GM11168 (cell line): ENCODE results near the gene PIGBOS1.

Experiments used
- in situ Hi-C: fragments of 300-500 bp; cut with MboI; formaldehyde crosslinking; loops from one replicate; pipeline ENCODE4 v1.12.0; 2022; ENCODE audit warnings: low sequenced_read_pairs; ENCODE audit not compliant: unreplicated experiment

Gene PIGBOS1

DNA sequence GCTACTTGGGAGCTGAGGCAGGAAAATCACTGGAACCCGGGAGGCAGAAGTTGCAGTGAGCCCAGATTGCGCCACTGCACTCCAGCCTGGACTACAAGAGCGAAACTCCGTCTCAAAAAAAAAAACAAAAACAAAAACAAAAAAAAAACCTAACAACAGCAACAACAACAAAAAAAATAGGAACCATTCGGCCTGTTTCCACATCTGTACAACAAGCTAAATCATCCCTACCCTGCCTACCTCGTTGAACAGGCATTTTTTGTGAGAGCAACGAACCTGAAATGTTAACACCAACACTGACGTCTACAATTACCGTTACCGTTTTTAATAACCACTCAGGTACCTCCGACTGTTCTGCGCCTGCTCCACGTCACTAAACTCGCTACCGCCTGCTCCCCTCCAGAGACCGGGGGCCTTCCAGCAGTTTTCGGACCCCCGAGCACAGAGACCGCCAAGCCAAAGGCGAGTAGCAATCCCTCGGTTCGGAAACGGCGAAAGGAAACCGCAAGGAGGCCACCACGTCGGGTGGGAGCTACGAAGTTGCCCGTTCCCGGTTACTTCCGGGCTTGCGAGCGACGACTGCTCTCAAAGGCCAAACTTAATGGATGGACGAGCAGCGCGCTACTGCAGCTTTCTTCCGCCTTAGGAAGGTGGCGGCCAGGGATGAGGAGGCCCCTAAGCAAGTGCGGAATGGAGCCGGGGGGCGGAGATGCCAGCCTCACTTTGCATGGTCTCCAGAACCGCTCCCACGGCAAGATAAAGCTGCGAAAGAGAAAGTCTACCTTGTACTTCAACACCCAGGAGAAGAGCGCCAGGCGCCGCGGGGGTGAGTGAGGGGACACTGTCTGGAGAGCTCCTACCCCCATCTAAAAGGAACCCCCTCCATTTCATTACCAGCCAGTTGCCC is at the start of gene PIGBOS1, which contains the start of gene PIGB:
Gene PIGBOS1 (minus strand): TSS at position 536 of the 907 bp plus-strand sequence. CDS start 1,331 bp downstream, outside the sequence.
Gene PIGB (plus strand): TSS at position 635 of the 907 bp plus-strand sequence. CDS start 29 bp downstream, at position 664.
- in situ Hi-C loops = no loop called here

GRCh38 chr15:55366981-55367380 is 48.1 kb upstream of the PIGBOS1 start:
- in situ Hi-C loops = no loop called here

GRCh38 chr15:55362641-55363040 is 43.7 kb upstream of the PIGBOS1 start:
- in situ Hi-C loops = no loop called here

DNA sequence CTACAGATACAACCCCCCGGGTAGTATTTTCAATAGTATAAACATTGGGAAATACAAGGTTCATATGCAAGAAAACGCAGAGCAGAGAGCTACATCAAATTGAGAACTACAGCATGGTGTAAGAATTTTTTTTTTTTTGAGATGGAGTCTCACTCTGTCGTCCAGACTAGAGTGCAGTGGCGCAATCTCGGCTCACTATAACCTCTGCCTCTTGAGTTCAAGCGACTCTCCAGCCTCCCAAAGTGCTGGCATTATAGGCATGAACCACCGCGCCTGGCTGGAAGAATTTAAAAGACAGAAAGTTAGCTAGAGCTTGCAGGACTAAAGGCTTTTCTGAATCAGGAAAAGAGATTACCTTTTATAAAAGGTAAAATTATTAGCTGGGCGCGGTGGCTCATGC is 42.1 kb upstream of the PIGBOS1 start:
- in situ Hi-C loops = no loop called here

- in situ Hi-C loops = no loop called here
Measured at GRCh38 chr15:55360256-55360655, 41.3 kb upstream of the PIGBOS1 start.

DNA sequence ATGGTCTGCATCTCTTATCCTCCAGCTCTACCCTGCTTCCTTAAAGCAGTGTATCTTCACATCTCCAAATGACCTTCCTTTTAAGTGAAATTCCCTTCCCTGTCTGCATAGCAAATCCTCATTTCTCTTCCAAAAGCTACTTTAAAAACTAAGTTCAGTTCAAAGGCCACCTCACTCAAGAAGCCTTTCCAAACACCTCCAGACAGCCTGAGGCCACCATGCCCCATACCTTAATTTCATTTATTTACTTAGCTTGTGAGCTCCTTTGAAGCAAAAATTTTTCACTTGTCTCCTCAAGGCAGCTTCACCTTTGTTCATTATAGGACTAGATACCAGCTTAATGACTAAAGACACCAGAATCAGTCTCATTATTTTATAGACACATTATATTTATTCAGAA is 39.5 kb upstream of the PIGBOS1 start:
- in situ Hi-C loops = no loop called here

DNA sequence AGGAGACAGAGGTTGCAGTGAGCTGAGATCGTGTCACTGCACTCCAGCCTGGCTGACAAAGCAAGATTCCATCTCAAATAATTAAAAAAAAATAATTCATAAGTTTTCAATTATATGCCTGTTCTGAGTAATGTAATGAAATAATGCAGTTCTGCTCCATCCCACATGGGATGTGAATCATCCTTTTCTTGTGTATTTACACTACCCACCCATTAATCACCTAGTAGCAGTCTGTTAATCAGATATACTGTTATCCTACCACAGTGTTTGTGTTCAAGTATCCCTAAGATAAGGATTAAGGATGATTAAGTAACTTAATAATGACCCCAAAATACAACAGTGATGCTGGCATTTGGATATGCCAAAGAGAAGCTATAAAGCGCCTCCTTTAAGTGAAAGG is 38.9 kb upstream of the PIGBOS1 start:
- in situ Hi-C loops = no loop called here

GRCh38 chr15:55356985-55357585 is 38.2 kb upstream of the PIGBOS1 start:
- in situ Hi-C loops = no loop called here

DNA sequence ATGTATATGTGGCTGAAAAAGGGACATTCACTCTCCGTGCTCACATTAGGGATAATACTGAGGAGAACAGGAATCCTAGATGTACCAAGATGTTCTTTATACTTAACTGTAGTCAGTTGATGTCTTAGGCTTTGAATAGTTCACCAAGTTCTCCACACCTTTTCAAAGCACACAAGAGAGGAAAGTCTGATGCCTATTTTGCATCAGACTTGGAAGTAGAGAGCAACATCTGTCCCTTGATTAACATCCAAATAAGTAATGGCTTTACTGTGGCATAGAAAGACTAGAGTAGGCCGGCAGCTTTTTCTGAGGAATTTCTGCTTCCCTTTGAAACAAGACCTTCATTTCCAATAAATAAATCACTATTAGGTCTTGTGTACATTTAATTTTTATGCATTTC is 34.1 kb upstream of the PIGBOS1 start:
- in situ Hi-C loops = no loop called here

DNA sequence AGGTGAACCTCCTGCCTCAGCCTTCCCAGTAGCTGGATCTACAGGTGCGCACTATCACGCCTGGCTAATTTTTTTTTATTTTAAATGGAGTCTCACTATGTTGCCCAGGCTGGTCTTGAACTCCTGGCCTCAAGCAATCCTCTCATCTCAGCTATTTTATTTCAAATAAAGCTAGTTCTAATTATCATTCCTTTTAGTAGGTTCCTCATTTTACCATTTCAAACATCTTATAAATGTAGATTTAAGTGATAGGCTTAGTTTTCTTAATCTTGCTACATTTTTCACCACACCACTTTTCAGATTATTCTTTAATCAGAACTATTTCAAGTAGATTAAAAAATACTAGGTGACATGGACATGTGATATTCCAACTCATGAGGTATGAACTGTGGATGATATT is 30.4 kb upstream of the PIGBOS1 start:
- in situ Hi-C loops = no loop called here

DNA sequence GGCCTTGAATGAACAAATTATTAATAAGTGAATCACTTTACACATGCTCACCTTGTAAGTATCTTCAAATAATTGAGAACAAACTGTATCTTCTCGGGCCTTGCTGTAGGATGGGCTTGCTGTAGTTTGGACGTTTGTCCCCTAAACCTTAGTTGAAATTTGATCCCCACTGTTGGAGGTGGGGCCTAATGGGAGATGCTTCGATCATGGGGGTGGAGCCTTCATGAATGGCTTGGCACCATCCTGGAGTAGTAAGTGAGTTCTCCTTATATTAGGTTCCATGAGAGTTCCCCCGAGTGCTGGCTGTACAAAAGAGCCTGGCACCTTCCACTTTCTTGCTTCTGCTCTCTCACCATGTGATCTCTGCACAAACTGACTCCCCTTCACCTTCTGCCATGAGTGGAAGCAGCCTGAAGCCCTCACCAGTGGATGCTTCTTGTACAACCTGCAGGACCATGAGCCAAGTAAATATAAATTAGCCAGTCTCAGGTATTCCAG is 29.4 kb upstream of the PIGBOS1 start:
- in situ Hi-C loops = no loop called here

DNA sequence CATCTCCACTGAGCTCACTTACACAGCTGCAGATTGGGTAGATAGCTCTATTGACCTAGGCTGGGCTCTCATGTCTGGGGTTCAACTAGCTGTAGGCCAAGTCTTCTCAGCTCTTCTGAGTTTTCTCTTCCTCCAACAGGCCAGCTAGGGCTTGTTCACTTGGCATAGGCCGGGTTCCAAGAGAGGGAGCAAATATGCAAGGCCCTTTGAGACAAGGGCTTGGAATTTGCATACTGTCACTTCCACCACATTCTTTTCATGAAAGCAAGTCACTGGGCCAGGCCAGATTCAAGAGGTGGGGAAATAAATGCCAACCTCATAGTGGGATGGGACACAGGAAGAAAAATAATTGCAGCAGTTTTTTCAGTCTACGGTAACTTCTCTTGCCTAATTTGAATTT is 25.3 kb upstream of the PIGBOS1 start:
- in situ Hi-C loops = no loop called here

DNA sequence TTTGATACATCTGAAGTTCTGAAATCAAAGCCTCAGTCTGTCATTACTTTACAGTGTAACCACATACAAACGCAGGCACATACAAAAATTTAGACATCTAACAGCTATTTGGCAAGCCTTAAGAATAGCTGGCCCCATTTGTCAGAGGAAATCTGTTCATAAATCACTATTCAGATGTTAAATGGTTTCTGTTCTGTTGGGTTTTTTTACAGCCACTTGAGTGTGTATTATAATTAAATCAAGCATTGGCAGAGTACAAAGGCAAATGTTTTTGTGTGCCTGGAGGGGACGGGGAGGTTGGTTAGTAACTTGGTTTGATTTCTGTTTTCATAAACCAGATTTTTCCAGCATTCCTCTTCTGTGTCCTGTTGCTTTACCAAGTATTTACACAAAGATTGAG is 24.2 kb upstream of the PIGBOS1 start:
- in situ Hi-C loops = no loop called here

GRCh38 chr15:55337160-55337559 is 18.2 kb upstream of the PIGBOS1 start:
- in situ Hi-C loops = no loop called here

- in situ Hi-C loops = no loop called here
Measured at GRCh38 chr15:55334997-55335396, 16.1 kb upstream of the PIGBOS1 start.

DNA sequence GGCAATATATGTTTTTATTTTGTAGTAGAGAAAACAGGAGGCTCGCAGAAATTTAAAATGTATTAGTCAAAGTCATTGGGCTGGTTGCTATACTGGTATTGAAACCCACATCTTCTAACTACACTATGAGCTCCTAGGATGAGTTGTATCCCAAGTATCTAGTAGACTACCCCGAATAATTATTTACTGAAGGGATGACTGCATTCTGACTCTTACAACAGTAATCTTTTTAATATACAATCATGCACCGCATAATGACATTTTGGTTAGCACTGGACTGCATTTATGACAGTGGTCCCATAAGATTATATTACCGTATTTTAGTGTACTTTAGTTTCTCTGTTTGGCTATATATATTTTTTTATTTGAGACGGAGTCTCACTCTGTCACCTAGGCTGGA is 15.4 kb upstream of the PIGBOS1 start:
- in situ Hi-C loops = no loop called here

GRCh38 chr15:55327387-55327786 is 8.5 kb upstream of the PIGBOS1 start:
- in situ Hi-C loops = no loop called here

- in situ Hi-C loops = no loop called here
Measured at GRCh38 chr15:55322467-55322866, 3.5 kb upstream of the PIGBOS1 start.

- in situ Hi-C loops = no loop called here
Measured at GRCh38 chr15:55320963-55321362, 2.0 kb upstream of the PIGBOS1 start.

GRCh38 chr15:55320238-55320550 is 1.3 kb upstream of the PIGBOS1 start:
- in situ Hi-C loops = no loop called here

GRCh38 chr15:55319537-55320237 is 764 bp upstream of the PIGBOS1 start:
- in situ Hi-C loops = no loop called here
